ENCODE data around the gene ATP6V0C. TPM values are rescaled to one million over a fixed set of nuclear protein-coding genes. Genes with fewer than 3 reads are reported as not detected.

The ATP6V0C gene
- total RNA-seq, 1 donor from 2014 or later = 7.9 TPM

DNA sequence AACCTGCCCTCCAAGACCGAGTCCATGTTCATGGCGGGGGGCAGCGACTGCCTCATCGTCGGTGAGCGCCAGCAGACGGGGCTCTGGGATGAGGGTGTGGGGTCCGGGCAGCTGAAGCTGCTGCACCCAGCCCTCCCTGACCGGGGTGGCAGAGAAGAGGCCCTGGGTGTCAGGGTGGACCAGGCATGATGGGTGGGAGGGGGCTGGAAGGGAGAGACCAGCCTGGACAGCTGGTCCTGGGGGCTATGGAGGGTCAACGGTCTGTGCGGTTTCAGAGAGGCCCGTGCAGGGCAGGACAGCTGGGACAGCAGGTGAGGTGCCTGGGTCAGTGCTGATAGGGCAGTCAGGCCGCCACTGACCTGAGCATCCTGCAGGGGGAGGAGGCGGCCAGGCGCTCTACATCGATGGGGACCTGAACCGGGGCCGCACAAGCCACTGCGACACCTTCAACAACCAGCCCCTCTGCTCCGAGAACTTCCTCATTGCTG is 13.3 kb upstream of the ATP6V0C start:
- TF ChIP-seq, protein P1, sequence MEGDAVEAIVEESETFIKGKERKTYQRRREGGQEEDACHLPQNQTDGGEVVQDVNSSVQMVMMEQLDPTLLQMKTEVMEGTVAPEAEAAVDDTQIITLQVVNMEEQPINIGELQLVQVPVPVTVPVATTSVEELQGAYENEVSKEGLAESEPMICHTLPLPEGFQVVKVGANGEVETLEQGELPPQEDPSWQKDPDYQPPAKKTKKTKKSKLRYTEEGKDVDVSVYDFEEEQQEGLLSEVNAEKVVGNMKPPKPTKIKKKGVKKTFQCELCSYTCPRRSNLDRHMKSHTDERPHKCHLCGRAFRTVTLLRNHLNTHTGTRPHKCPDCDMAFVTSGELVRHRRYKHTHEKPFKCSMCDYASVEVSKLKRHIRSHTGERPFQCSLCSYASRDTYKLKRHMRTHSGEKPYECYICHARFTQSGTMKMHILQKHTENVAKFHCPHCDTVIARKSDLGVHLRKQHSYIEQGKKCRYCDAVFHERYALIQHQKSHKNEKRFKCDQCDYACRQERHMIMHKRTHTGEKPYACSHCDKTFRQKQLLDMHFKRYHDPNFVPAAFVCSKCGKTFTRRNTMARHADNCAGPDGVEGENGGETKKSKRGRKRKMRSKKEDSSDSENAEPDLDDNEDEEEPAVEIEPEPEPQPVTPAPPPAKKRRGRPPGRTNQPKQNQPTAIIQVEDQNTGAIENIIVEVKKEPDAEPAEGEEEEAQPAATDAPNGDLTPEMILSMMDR (IDR thresholded peaks at IDR 0.05; ENCODE audit: insufficient read depth, low read length, severe bottlenecking) = no peak
- no peak overlapping the region for H3K4me3 ChIP-seq (ENCODE audit: low read depth, low read length)
- H3K27me3 ChIP-seq (ENCODE audit: control insufficient read depth, insufficient read depth, low read length) = no peaks in the 10 kb centered on the region
- H3K36me3 ChIP-seq (ENCODE audit: control insufficient read depth, insufficient read depth, low read length) = peaks cover 6% of the 10 kb centered on the region
- DNase-seq (ENCODE audit: low read depth) (no peak), FAIRE-seq (no peak)

DNA sequence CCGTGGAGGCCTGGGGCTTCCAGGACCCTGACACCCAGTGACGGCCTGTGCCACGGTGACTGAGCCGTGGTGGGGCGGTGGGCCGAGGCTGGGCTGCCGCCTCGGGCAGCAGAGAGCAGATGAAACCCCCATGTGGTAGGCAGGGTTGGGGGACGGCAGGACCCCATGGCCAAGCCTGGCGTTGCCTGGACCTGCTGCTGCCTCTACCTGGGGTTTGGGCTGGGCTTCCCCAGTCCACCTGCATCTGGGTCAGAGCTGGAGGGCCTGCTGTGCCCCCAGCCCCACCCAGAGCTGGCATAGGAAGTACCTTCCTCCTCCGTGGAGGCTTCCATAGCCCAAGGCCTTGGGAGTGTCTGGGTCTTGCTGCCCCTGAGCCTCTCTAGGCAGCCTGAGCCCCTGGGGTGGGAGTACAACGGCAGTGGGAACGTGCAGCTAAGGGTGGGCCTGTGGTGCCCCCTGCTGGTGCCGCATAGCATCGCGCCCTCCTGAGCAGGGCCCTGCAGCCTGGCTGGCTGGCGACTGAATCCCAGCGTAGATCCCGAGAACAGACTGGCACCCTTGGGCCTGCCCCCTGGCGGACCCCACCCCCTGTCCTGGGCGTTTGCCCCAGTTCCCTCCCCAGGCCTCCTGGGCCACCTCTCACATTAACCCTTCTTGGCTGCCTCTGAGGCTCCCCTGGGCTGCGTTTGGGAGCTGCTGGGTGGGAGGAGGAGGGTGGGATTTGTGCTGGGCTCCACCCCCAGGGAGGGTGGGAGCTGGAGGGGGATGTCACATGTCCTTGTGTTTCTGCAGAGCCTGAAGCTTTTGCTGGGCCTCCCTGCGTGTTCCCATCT is 12.6 kb upstream of the ATP6V0C start:
- Histone ChIP-seq H3K4me3 (ENCODE audit: low read depth, low read length) (no peak overlapping the region), H3K36me3 (ENCODE audit: control insufficient read depth, insufficient read depth, low read length) (peaks cover 6% of the 10 kb centered on the region), H3K27me3 (ENCODE audit: control insufficient read depth, insufficient read depth, low read length) (no peaks in the 10 kb centered on the region)
- DNase-seq (ENCODE audit: low read depth) (peak; percentile 45), FAIRE-seq (no peak)
- TF ChIP-seq, protein P1 (IDR thresholded peaks at IDR 0.05; ENCODE audit: insufficient read depth, low read length, severe bottlenecking) = peak; percentile 99

DNA sequence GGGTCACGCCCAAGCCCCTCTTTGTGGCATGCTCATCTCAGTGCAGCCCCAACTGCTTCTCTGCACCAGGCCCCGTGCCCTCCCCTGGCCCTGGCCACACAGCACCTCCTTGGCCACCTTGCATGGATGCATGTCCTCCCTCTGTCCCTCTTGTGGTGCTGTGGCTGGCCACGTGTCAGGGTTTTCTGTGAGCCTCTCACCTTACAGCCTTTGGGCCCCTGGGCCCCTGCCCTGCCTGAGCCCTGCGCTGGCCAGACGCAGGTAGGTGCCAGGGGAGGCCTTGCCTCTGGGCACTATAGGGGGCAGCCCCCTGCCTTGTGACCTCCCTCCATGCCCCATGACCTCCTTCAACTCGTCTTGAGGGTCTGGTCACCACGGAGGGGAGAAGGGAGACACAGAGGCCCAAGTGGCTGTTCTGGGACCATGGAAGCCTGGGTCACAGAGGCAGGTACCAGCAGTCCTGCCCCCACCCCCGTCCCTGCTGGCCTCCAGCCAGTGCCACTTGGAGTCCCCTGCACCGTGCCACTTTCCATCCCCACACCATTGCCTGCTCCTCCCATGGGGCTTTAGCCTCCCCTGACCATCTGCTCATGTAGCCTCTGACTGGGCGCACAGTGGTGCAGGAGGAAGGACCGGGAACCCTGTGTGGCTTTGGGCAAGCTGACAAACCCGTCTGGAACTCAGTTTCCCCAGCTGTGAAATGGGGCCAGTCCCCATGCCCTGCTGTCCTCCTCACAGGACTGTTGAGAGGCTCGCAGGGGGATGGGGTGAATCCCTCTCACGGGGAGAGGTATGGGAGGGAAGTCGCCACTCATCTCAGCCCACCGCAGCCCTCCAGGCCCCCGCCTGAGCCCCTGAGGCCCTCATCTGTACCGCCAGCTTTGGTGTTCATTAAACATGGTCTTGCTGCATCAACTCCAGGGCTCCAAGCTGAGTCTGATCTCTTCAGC is 11.5 kb upstream of the ATP6V0C start:
- no peak for FAIRE-seq

DNA sequence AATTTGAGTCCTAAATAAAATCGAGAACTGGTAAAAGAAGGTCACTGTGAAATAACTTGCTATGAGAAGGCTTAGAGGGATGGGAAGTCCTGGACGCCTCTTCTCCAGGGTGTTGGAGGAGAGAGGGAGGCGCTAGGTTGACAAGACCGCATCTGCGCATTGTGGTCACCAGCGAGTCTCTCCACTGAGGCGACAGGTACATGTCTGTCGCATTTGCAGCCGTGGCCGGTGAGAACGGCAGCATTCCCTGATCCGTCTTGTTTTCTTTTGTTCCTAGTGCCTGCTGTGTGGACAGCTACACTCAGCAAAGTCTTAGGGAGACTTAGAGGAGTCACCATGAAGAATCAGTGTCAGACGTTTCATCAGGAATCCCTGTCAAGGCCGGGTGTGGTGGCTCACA is 8.1 kb upstream of the ATP6V0C start:
- H3K36me3 ChIP-seq (ENCODE audit: control insufficient read depth, insufficient read depth, low read length) = no peaks in the 10 kb centered on the region
- FAIRE-seq (peak; percentile 55), DNase-seq (ENCODE audit: low read depth) (no peak)
- H3K4me3 ChIP-seq (ENCODE audit: low read depth, low read length) = no peak overlapping the region
- TF ChIP-seq, protein P1 (IDR thresholded peaks at IDR 0.05; ENCODE audit: insufficient read depth, low read length, severe bottlenecking) = no peak
- H3K27me3 ChIP-seq (ENCODE audit: control insufficient read depth, insufficient read depth, low read length) = no peaks in the 10 kb centered on the region

More for the DNA sequence above, 11.5 kb upstream of the ATP6V0C start:
- H3K4me3 ChIP-seq (ENCODE audit: low read depth, low read length) = no peak overlapping the region
- H3K36me3 ChIP-seq (ENCODE audit: control insufficient read depth, insufficient read depth, low read length) = peaks cover 2% of the 10 kb centered on the region
- DNase-seq (ENCODE audit: low read depth) = no peak
- TF ChIP-seq, protein P1 (IDR thresholded peaks at IDR 0.05; ENCODE audit: insufficient read depth, low read length, severe bottlenecking) = no peak
- no peaks in the 10 kb centered on the region for H3K27me3 ChIP-seq (ENCODE audit: control insufficient read depth, insufficient read depth, low read length)

DNA sequence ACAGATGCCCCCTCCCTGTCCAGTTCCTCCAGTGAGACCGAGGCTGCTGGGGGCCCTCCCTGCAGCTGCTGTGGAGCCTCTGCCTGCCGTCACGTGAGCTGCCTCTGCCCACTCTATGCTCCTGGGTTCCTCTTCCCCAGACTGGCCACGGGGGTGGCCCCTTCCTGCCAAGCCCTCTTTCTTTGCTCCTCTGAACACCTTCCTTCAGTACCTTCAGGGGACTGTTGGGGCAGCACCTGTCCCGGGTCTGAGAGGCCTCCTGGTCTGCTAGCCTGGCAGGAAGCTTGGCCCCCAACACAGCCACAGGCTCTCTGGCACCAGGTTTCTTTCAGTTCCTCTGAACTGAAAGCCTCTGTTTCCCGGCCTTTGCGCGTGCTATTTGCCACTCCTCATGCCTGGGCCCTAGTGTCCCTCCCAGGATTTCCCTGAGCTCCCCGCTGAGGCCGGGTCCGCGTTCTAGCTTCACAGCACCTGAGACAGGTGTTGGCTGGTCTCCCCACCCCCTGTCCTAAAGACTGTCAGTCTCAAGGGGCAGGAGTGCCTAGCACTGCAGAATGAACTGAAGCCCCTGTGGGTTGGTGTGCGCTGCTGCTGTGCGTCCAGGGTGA is 6.6 kb upstream of the ATP6V0C start:
- TF ChIP-seq, protein P1 (IDR thresholded peaks at IDR 0.05; ENCODE audit: insufficient read depth, low read length, severe bottlenecking) = peak; percentile 5
- no peak for DNase-seq (ENCODE audit: low read depth)
- no peaks in the 10 kb centered on the region for H3K27me3 ChIP-seq (ENCODE audit: control insufficient read depth, insufficient read depth, low read length)
- FAIRE-seq = no peak
- no peak overlapping the region for H3K4me3 ChIP-seq (ENCODE audit: low read depth, low read length)
- H3K36me3 ChIP-seq (ENCODE audit: control insufficient read depth, insufficient read depth, low read length) = no peaks in the 10 kb centered on the region

Data from bronchial epithelial cell (primary cell).